Stimulated activated naive CD8-positive, alpha-beta T cell treated with anti-CD3 and anti-CD28 coated beads, Interleukin-15, Interleukin-2, amounts not matched to agents 100 U/mL and 50 U/mL, for 24 hours (primary cell): ENCODE results near the gene POLR2H.

Experiments used
- ATAC-seq: fragments of 150-1000 bp; cut with Tn5 transposase; one replicate; pipeline ENCODE4 v1.10.0; 2021
- DNase-seq: peaks from one replicate; pipeline ENCODE4 v3.0.0; 2021

Gene POLR2H

GRCh38 chr3:184352149-184352785 lies 9.2 kb upstream of the POLR2H start:
- ATAC-seq (no peak), DNase-seq (no peak)

GRCh38 chr3:184352897-184353545 lies 8.5 kb upstream of the POLR2H start:
- ATAC-seq (no peak), DNase-seq (no peak)

GRCh38 chr3:184353546-184353941 lies 8.0 kb upstream of the POLR2H start:
- DNase-seq (no peak), ATAC-seq (no peak)

GRCh38 chr3:184354121-184354728 lies 7.3 kb upstream of the POLR2H start:
- ATAC-seq (peak; percentile 56), DNase-seq (peak; percentile 81)

- ATAC-seq = no peak
- no peak for DNase-seq
These were observed 6.8 kb upstream of the POLR2H start for GRCh38 chr3:184354754-184355153.

GRCh38 chr3:184355261-184356040 lies 6.1 kb upstream of the POLR2H start:
- ATAC-seq = no peak
- no peak for DNase-seq

- no peak for DNase-seq
- no peak for ATAC-seq
These were observed 4.0 kb upstream of the POLR2H start for GRCh38 chr3:184357248-184358123.

GRCh38 chr3:184358124-184358767 lies 3.3 kb upstream of the POLR2H start:
- ATAC-seq (no peak), DNase-seq (no peak)

- DNase-seq = no peak
- ATAC-seq = no peak
These were observed 2.6 kb upstream of the POLR2H start for GRCh38 chr3:184358921-184359350.

- DNase-seq = no peak
- ATAC-seq = no peak
These were observed 1.9 kb upstream of the POLR2H start for GRCh38 chr3:184359610-184360009.

GRCh38 chr3:184360070-184360928 lies 1.2 kb upstream of the POLR2H start:
- DNase-seq (no peak), ATAC-seq (no peak)

- ATAC-seq (no peak), DNase-seq (no peak)
These were observed 480 bp upstream of the POLR2H start for GRCh38 chr3:184360929-184361531.

- DNase-seq (peak; percentile 63), ATAC-seq (peak; percentile 11)
These were observed 590 bp downstream of the POLR2H start for GRCh38 chr3:184361932-184362667.

GRCh38 chr3:184362668-184363546 lies 1.4 kb downstream of the POLR2H start:
- DNase-seq (peak; percentile 97), ATAC-seq (peak; percentile 89)

GRCh38 chr3:184366619-184367289 lies 5.2 kb downstream of the POLR2H start:
- DNase-seq (no peak), ATAC-seq (no peak)

- DNase-seq (no peak), ATAC-seq (no peak)
These were observed 6.6 kb downstream of the POLR2H start for GRCh38 chr3:184368116-184368515.

- ATAC-seq (no peak), DNase-seq (no peak)
These were observed 7.2 kb downstream of the POLR2H start for GRCh38 chr3:184368586-184369183.
